ENCODE data around the gene OR51I1. TPM values are rescaled to one million over a fixed set of nuclear protein-coding genes. Genes with fewer than 3 reads are reported as not detected.

OR51I1 gene
- total RNA-seq, 1 experiment from 2014 or later = not detected

- H3K36me3 Mint-ChIP-seq (ENCODE audit: insufficient read depth in 1 of 3, low read depth in 3 of 3) = no peaks in the 10 kb centered on the region
- Histone ChIP-seq H2AK5ac (ENCODE audit: insufficient read length, low read length) (no peak overlapping the region), H3K79me1 (ENCODE audit: insufficient read depth, low read depth, low read length, poor library complexity, severe bottlenecking) (no peaks in the 10 kb centered on the region)
Observed at GRCh38 chr11:5486421-5486820, 45.1 kb upstream of the OR51I1 start.

More at GRCh38 chr11:5486421-5486820, 45.1 kb upstream of the OR51I1 start:
- H4K8ac ChIP-seq (replicated peaks; ENCODE audit: insufficient read length, low read depth, low read length) = no peak overlapping the region
- H3K27me3 Mint-ChIP-seq (ENCODE audit: low read depth) = no peaks in the 10 kb centered on the region
- H3K9ac ChIP-seq (ENCODE audit: extremely low read depth, insufficient read length, low read length) = no peak overlapping the region
- no peaks in the 10 kb centered on the region for H4K20me1 ChIP-seq (ENCODE audit: control insufficient read depth, insufficient read depth, insufficient read length)
- H4K5ac ChIP-seq (ENCODE audit: insufficient read length, low read depth, low read length) = no peak overlapping the region
- WGBS (ENCODE audit: extremely low coverage, insufficient read length, low lambda C conversion rate) = no CpG with 5 or more reads among the region's 3 CpGs
- H4K91ac ChIP-seq (ENCODE audit: insufficient read length, low read depth, low read length) = no peak overlapping the region
- no peak overlapping the region for H3K4ac ChIP-seq (ENCODE audit: low read depth, low read length)
- H3K56ac ChIP-seq (ENCODE audit: insufficient read length, low read depth, low read length) = no peak overlapping the region
- H2BK12ac ChIP-seq (ENCODE audit: insufficient read length, low read depth, low read length) = no peak overlapping the region
- no peak overlapping the region for H2BK20ac ChIP-seq (ENCODE audit: low read depth, low read length, poor library complexity, severe bottlenecking)
- H3K79me2 ChIP-seq (ENCODE audit: insufficient read depth, low read length) = no peaks in the 10 kb centered on the region
- H2AFZ ChIP-seq (ENCODE audit: low read length) = no peak overlapping the region
- H3K14ac ChIP-seq (ENCODE audit: insufficient read depth, low read length) = no peak overlapping the region
- H3K23ac ChIP-seq (ENCODE audit: insufficient read length, low read depth, low read length) = no peak overlapping the region
- no peaks in the 10 kb centered on the region for H3K23me2 ChIP-seq (ENCODE audit: insufficient read length, low read depth, low read length, poor library complexity, severe bottlenecking)
- H2BK5ac ChIP-seq (ENCODE audit: insufficient read length, low read length) = no peak overlapping the region
- peaks cover 0 to 3% of the 10 kb centered on the region in 2 experiments; a peak in 1 of 4 replicates for H3K4me1 Mint-ChIP-seq
- H2BK15ac ChIP-seq (ENCODE audit: low read depth, low read length) = no peak overlapping the region
- H3K27ac ChIP-seq (ENCODE audit: insufficient read length, low read depth, low read length) = no peak overlapping the region
- H2BK120ac ChIP-seq (ENCODE audit: low read depth, low read length, poor library complexity, severe bottlenecking) = no peak overlapping the region
- H3K4me3 Mint-ChIP-seq = no peak overlapping the region
- H3K9me3 ChIP-seq (ENCODE audit: control insufficient read depth, low read depth, low read length) = no peaks in the 10 kb centered on the region
- no peak overlapping the region for H3T11ph ChIP-seq (ENCODE audit: low read length)
- no peaks in the 10 kb centered on the region for H3K4me1 ChIP-seq (ENCODE audit: insufficient read depth, low read length)
- H3K27me3 ChIP-seq (ENCODE audit: insufficient read depth, low read length) = no peaks in the 10 kb centered on the region
- no peak overlapping the region for H3K4me2 ChIP-seq (ENCODE audit: insufficient read depth, insufficient read length, low read length)
- no peak overlapping the region for H3K27ac Mint-ChIP-seq
- H3K9me3 Mint-ChIP-seq = no peaks in the 10 kb centered on the region
- H3K18ac ChIP-seq (ENCODE audit: insufficient read length, low read depth, low read length) = no peak overlapping the region
- no peak for DNase-seq
- no peak for TF ChIP-seq CTCF (conservative IDR thresholded peaks at IDR 0.05)
